ENCODE data around the gene OXSR1. TPM values are rescaled to one million over a fixed set of nuclear protein-coding genes. Genes with fewer than 3 reads are reported as not detected.

OXSR1 gene
- total and polyA plus RNA-seq, 2 of the 13 experiments (the other 11 are each of a cell fraction or from before 2014, with no cell fraction given), result 27.4 to 32.6 TPM

- TF ChIP-seq FOXO4 (CRISPR knock-in tag; conservative IDR thresholded peaks at IDR 0.05) (no peak), FOXK2 (IDR thresholded peaks at IDR 0.05) (peak; percentile 72; the same call in 1 of the 2 replicates), BCL3 (CRISPR knock-in tag; IDR thresholded peaks at IDR 0.05) (no peak), THAP8 (CRISPR knock-in tag; IDR thresholded peaks at IDR 0.05; ENCODE audit: borderline replicate concordance) (no peak), ZNF382 (CRISPR knock-in tag; IDR thresholded peaks at IDR 0.05; ENCODE audit: borderline replicate concordance) (no peak), MLLT10 (CRISPR knock-in tag; IDR thresholded peaks at IDR 0.05) (no peak), ZNF724P (CRISPR knock-in tag; IDR thresholded peaks at IDR 0.05; ENCODE audit: borderline replicate concordance) (peak; percentile 44; the same call in 1 of the 2 replicates), SMAD1 (CRISPR knock-in tag; IDR thresholded peaks at IDR 0.05; ENCODE audit: borderline replicate concordance, low read depth) (no peak), AHDC1 (CRISPR knock-in tag; IDR thresholded peaks at IDR 0.05; ENCODE audit: borderline replicate concordance) (peak; percentile 80; the same call in 1 of the 2 replicates), NFRKB (IDR thresholded peaks at IDR 0.05) (no peak), EED (CRISPR knock-in tag; IDR thresholded peaks at IDR 0.05) (no peak), SP4 (CRISPR knock-in tag; IDR thresholded peaks at IDR 0.05) (no peak), ZNF597 (CRISPR knock-in tag; IDR thresholded peaks at IDR 0.05) (no peak), SUZ12 (IDR thresholded peaks at IDR 0.05; ENCODE audit: low read depth, low read length) (no peak)
These were observed 31.6 kb upstream of the OXSR1 start (continued) for GRCh38 chr3:38133557-38134405.
